Fibroblast of pulmonary artery (primary cell): ENCODE results near the gene SV2C.
"Not testable (repeated sequence)": the region's sequence is repeated elsewhere in the genome, so short reads cannot be mapped to it uniquely, and the experiment has no call there.

Source experiments
- DNase-seq: peaks from one replicate; pipeline ENCODE4 v3.0.0-alpha.2; 2010; ENCODE audit warnings: low read depth
- H3K4me3 ChIP-seq: replicated peaks from 2 replicates; pipeline ENCODE4 v1.5.1; 2011; ENCODE audit warnings: low read depth, mild to moderate bottlenecking, control low read depth, low read length, moderate library complexity
- TF ChIP-seq, protein P1 (sequence below): IDR thresholded peaks from 2 replicates; pipeline ENCODE4 v1.5.1; 2011; ENCODE audit warnings: mild to moderate bottlenecking, control low read depth, low read length, inconsistent platforms; ENCODE audit errors: missing control alignments

The SV2C gene

DNA sequence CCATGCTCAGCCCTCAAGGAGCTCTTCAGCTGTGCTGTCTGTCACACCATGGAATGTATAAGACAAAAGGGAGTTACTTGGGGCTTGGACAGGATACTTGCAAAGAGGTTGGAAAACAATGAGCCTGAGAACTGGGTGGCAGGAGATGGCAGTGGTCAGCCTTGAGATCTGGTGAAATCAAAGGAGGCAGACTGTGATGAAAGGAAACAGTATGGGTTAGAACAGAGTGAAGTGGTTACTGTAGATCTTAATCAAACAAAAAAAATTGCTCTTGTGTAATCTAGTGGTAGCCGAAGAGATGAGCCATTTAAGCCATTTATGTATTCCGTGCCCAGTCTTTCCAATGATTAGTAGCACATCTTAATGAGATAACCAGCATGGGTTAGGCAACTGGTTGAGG lies 142.2 kb downstream of the SV2C start:
- no peak overlapping the region for H3K4me3 ChIP-seq
- TF ChIP-seq, protein P1, sequence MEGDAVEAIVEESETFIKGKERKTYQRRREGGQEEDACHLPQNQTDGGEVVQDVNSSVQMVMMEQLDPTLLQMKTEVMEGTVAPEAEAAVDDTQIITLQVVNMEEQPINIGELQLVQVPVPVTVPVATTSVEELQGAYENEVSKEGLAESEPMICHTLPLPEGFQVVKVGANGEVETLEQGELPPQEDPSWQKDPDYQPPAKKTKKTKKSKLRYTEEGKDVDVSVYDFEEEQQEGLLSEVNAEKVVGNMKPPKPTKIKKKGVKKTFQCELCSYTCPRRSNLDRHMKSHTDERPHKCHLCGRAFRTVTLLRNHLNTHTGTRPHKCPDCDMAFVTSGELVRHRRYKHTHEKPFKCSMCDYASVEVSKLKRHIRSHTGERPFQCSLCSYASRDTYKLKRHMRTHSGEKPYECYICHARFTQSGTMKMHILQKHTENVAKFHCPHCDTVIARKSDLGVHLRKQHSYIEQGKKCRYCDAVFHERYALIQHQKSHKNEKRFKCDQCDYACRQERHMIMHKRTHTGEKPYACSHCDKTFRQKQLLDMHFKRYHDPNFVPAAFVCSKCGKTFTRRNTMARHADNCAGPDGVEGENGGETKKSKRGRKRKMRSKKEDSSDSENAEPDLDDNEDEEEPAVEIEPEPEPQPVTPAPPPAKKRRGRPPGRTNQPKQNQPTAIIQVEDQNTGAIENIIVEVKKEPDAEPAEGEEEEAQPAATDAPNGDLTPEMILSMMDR: no peak
- no peak for DNase-seq

DNA sequence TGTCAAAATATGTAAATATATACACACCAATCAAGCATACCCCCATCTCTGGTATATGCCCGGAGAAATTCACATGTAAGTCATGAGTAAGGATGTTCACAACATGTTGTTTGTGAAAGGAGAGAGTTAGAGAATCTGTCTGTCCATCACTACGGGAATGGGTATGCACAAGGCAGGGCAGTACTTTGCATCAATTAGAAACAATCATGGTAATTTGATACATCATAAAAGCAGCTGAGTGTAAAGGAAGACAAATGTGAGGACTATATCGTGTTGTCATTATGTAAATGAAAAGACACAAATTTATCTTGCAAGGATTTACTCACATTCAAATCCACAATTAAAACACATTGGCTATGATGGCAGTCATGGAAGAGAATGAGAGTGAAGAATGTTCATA lies 146.7 kb downstream of the SV2C start:
- DNase-seq: no peak
- H3K4me3 ChIP-seq: no peak overlapping the region

GRCh38 chr5:76230711-76231285 lies 147.6 kb downstream of the SV2C start:
- no peak overlapping the region for H3K4me3 ChIP-seq
- TF ChIP-seq, protein P1: no peak
- DNase-seq: no peak

More for the DNA sequence above, 146.7 kb downstream of the SV2C start:
- TF ChIP-seq, protein P1: no peak

DNA sequence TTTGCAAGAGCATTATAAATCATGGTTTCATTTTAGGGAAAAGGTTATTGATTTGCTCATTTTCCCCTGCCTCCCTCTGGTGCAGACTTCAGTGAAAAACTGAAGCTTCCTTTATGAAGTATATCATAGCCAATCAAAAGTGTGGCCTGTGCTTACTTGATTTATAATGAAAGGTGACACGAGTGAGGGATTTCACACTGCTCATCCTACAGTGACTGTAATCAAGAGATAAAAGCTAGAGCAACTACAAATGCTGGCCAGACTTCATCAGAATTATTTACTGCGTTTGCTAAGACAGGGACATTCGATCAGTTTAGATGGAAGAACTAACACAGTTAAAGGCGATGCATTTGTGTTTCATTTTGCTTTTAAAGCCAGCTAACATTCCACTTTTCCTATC lies 151.5 kb downstream of the SV2C start:
- H3K4me3 ChIP-seq: no peak overlapping the region
- TF ChIP-seq, protein P1: no peak
- DNase-seq: no peak

- no peak overlapping the region for H3K4me3 ChIP-seq
- TF ChIP-seq, protein P1: no peak
- DNase-seq: no peak
Measured at GRCh38 chr5:76236684-76237083, 153.5 kb downstream of the SV2C start.

- TF ChIP-seq, protein P1: no peak
- no peak for DNase-seq
- no peak overlapping the region for H3K4me3 ChIP-seq
Measured at GRCh38 chr5:76240336-76240735, 157.2 kb downstream of the SV2C start.

DNA sequence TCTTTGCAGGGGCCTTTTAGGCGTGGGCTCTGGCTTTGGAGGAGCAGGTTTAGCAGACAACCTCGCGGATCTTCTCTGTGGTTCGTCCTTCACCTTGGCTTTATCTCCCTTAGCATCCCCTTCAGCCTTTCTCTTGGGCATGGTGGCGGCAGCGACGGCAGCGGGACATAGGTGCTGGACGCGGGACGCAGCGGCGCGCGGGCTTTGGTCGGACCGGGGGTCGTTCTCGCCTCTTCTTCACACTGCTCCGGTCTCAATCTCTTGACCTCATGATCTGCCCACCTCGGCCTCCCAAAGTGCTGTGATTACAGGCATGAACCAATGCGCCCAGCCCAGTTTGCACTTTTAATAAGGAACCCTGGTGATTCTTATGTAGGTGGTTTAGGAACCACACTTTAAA lies 159.0 kb downstream of the SV2C start:
- not testable (repeated sequence) for H3K4me3 ChIP-seq, DNase-seq

DNA sequence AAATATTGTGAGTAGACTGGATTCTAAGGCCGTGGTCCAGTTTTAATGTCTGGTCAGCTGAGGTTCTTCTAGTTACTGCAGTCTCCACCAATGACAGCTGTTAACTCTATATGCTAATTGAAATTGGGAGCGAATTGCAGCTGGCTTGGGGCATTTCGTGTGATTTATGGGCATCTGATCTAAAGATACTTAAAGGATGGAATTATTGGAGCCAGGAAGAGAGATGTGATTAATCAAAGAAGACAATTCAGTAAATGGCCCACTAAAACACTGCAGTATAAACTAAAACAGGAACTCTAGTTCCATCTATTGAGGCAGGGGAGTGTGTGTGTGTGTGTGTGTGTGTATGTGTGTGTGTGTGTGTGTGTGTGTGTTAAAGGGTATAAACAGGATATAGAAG lies 162.4 kb downstream of the SV2C start:
- H3K4me3 ChIP-seq: no peak overlapping the region
- DNase-seq: no peak
- TF ChIP-seq, protein P1: no peak
